GM12878 (cell line): ENCODE measurements around the gene SGSM2. TPM values are rescaled to one million over a fixed set of nuclear protein-coding genes. Genes with fewer than 3 reads are reported as not detected.

Experiments
- DPF2 ChIP-seq: fragments of 450-650 bp; IDR thresholded peaks from 2 replicates; pipeline ENCODE4 v1.6.1; 2017; ENCODE audit warnings: mild to moderate bottlenecking
- ETV6 ChIP-seq, 2 experiments: fragments of 450-650 bp in 1 of 2; IDR thresholded peaks in 1 of 2; conservative IDR thresholded peaks in 1 of 2; 2 replicates each; pipeline ENCODE4 v1.6.1; 2014; ENCODE audit warnings: antibody characterized with exemption in 1 of 2, borderline replicate concordance in 1 of 2, low read depth in 1 of 2, mild to moderate bottlenecking in 1 of 2, moderate library complexity in 1 of 2
- FOS ChIP-seq: IDR thresholded peaks from 3 replicates; pipeline ENCODE4 v1.6.1; 2011; ENCODE audit warnings: borderline replicate concordance; ENCODE audit not compliant: insufficient read length; ENCODE audit errors: extremely low read depth
- IKZF2 ChIP-seq, 2 experiments: fragments of 450-650 bp; IDR thresholded peaks; 2 replicates each; pipeline ENCODE4 v1.6.1; 2017; ENCODE audit warnings: mild to moderate bottlenecking in 2 of 2, moderate library complexity in 2 of 2
- MYC ChIP-seq: IDR thresholded peaks from 2 replicates; pipeline ENCODE4 v1.6.1; 2011; ENCODE audit warnings: mild to moderate bottlenecking, low read length, moderate library complexity, inconsistent platforms; ENCODE audit not compliant: insufficient read depth, insufficient replicate concordance, insufficient read length, severe bottlenecking
- NFXL1 ChIP-seq: fragments of 450-650 bp; IDR thresholded peaks from 2 replicates; pipeline ENCODE4 v1.6.1; 2017; ENCODE audit warnings: antibody characterized with exemption, mild to moderate bottlenecking, borderline replicate concordance
- ZNF592 ChIP-seq: fragments of 450-650 bp; IDR thresholded peaks from 2 replicates; pipeline ENCODE4 v1.6.1; 2017; ENCODE audit warnings: mild to moderate bottlenecking, moderate library complexity
- polyA plus RNA-seq, 11 experiments: library from polyadenylated mRNA; depleted of rRNA in 4 of 11; unstranded in 6 of 11; stranded (reverse) in 5 of 11; fragments of >200 nt; fragmentation: Nextera tagmentation in 4 of 11; fragmentation: Illumina TruSeq in 1 of 11; extraction: Ambion mirVana in 4 of 11; extraction: Trizol in 1 of 11; gene quantifications; 1 replicate in 1 of 11; 2 replicates in 10 of 11; pipeline versions ENCODE4 v1.2.1 to v1.2.3, GENCODE V29; 2011 to 2016; ENCODE audit warnings: inconsistent platforms in 2 of 11, missing spikeins in 2 of 11, low read depth in 1 of 11
- total RNA-seq, 4 experiments: library from RNA; depleted of rRNA in 3 of 4; stranded (reverse); fragments of >200 nt in 3 of 4; fragmentation: Illumina TruSeq in 1 of 4; extraction: Trizol in 1 of 4; gene quantifications; 2 replicates each; pipeline versions ENCODE4 v1.2.1 to v1.2.3, GENCODE V29; 2013 to 2021

The SGSM2 gene
- total and polyA plus RNA-seq, 10 of the 15 experiments (the other 5 are each of a cell fraction or from before 2014, with no cell fraction given): 0.50 to 50.9 (median 18.5) TPM

- no peak for TF ChIP-seq ZNF592
- no peak for TF ChIP-seq IKZF2 (IDR thresholded peaks at IDR 0.05)
- TF ChIP-seq FOS: no peak
- TF ChIP-seq MYC: no peak
- TF ChIP-seq DPF2: no peak
- no peak for TF ChIP-seq NFXL1
- no peak for TF ChIP-seq ETV6 (conservative IDR thresholded peaks at IDR 0.05 in 1 of 2, IDR thresholded peaks at IDR 0.05 in 1 of 2; ENCODE audit: borderline replicate concordance in 1 of 2, low read depth in 1 of 2)
- TF ChIP-seq, all 136 proteins: peak for 0
These were observed 77.3 kb downstream of the SGSM2 start (continued) for GRCh38 chr17:2414446-2415064.
